Ureter (tissue), 1 donor: ENCODE results near the gene PIP4K2A. TPM values are rescaled to one million over a fixed set of nuclear protein-coding genes. Genes with fewer than 3 reads are reported as not detected.

Source experiments
- DNase-seq: peaks from one replicate; pipeline ENCODE4 v3.0.0-alpha.2; 2020; ENCODE audit warnings: low spot score
- total RNA-seq: library from RNA; stranded (reverse); gene quantifications from one replicate; pipeline ENCODE4 v1.2.4, GENCODE V29; 2023
- donor health status: DM: yes; HTN: yes; CAD: no.

PIP4K2A gene
- total RNA-seq, 1 donor from 2014 or later, result 36.9 TPM

DNA sequence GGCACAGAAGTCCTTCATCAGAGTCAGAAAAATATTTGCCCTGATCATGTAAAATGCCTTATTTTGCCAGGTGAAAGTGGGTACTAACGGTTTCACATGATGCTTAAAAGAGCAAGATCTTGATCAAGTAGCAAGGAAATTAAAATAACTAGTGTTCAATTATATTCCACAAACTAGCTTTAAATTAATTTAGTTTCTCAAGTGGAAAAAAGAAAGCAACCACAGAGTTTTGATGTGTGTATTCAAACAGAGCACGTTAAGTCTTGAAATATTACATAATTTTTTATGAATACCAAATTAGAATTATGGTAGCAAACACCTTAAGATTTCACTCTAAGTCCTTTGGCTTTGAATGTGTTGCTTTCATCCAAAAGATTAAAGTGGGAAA lies 47.3 kb downstream of the PIP4K2A start:
- no peak for DNase-seq

GRCh38 chr10:22666287-22667092 lies 47.9 kb downstream of the PIP4K2A start:
- DNase-seq, result no peak

DNA sequence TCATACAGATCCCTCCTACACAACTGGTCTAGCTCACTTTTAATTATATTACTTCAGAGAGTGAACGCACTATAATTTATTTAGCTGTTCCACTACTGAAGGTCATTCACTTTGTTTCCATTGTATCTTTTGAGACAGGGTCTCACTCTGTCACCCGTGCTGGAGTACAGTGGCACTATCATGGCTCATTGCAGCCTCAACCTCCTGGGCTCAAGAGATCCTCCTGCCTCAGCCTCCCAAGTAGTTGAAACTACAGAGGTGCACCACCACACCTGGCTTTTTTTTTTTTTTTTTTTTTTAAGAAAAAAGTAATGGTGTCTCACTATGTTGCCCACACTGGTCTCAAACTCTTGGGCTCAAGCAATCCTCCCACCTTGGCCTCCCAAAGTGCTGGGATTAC lies 49.0 kb downstream of the PIP4K2A start:
- no peak for DNase-seq

GRCh38 chr10:22662733-22663330 lies 51.5 kb downstream of the PIP4K2A start:
- no peak for DNase-seq

- no peak for DNase-seq
Measured at GRCh38 chr10:22659866-22660265, 54.5 kb downstream of the PIP4K2A start.

DNA sequence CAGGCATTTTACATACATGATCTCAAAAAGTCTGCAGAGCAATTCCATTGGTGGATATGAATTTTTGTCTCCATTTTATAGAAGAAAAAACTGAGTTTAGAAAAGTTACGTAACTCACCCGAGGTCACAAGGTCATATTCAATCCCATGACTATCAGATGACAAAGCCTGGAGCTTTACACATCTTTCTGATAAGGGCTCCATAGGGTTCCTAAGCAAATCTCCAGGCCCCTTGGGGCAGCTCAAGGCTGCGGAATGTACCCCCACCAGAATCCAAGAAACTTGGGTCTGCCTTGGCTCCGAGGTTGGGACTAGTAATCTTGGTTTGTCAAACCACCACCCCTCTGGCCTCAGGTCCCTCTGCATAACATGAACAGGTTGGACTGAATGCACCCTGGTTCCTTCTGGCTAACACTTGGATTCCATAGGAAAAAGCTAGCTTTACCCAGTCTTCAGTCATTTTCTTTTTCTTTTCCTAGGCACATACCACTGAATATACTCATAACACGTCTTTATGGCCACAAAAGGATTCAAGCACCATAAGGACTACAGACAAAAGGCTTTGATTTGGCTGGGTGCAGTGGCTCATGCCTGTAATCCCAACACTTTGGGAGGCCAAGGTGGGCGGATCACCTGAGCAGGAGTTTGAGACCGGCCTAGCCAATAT lies 55.5 kb downstream of the PIP4K2A start:
- no peak for DNase-seq

GRCh38 chr10:22657566-22658225 lies 56.7 kb downstream of the PIP4K2A start:
- DNase-seq, result no peak

DNA sequence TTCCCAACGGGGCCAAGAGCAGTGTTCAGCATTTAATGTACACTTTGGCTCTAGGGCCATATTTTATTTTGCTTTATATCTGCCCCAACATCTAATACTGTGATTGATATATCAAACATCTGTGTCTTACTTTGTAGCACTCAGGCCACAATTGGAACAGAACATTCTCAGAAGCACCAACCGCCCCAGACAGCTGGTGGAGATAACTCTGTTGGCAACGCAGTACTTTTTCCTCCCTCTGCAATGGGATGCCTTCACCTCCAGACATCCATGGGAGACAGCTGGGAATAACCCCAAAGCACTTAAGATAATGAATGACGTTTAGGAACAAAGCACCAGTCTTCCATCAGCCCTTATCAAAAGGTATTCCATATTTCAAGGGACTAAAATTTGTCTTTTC lies 57.4 kb downstream of the PIP4K2A start:
- no peak for DNase-seq

GRCh38 chr10:22656036-22656435 lies 58.3 kb downstream of the PIP4K2A start:
- no peak for DNase-seq

- no peak for DNase-seq
Measured at GRCh38 chr10:22655312-22655981, 58.9 kb downstream of the PIP4K2A start.

GRCh38 chr10:22652988-22653481 lies 61.3 kb downstream of the PIP4K2A start:
- DNase-seq, result no peak

- no peak for DNase-seq
Measured at GRCh38 chr10:22651276-22651980, 63.0 kb downstream of the PIP4K2A start.

DNA sequence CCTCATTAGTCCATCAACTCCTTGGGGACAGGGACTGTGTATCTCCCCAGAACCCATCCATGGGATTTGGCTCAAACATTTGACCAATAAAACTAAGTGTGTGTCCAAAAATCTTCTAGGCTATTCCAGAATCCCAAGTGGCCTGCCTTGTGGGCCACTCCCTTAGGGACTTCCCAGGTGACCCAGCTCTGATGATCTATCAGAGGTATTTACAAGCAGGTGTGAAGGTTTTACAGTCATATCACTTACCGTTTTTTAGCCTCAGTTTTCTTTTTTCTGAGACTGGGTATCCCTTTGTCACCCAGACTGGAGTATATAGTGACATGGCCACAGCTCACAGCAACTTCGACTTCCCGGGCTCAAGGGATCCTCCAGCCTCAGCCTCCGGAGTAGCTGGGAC lies 64.4 kb downstream of the PIP4K2A start:
- DNase-seq, result no peak

GRCh38 chr10:22649390-22649841 lies 65.0 kb downstream of the PIP4K2A start:
- no peak for DNase-seq

- no peak for DNase-seq
Measured at GRCh38 chr10:22648547-22648961, 65.8 kb downstream of the PIP4K2A start.

GRCh38 chr10:22647244-22647643 lies 67.1 kb downstream of the PIP4K2A start:
- no peak for DNase-seq

DNA sequence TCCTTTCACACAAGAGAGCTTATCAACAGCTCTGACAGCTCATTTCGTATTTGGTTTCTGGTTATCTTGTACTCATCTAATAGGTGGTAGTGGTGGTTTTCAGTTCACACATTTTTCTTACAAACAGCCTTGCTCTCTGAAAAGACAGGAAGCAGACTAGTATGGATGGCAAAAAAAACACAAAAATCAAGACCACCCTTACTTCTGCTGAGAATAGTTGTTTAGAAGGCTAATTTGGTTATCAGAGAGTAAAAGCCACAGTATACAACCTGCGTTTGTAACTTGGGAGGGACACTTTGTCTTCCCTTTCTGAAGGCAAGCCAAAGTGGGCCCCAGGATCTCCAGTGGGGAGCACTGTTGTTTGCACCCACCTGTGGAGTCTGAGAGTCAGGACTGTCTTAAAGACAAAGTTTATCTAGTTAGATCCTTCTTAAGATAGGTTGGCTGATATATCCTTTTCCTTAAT lies 68.0 kb downstream of the PIP4K2A start:
- no peak for DNase-seq

- no peak for DNase-seq
Measured at GRCh38 chr10:22644222-22644621, 70.2 kb downstream of the PIP4K2A start.

GRCh38 chr10:22643775-22644174 lies 70.6 kb downstream of the PIP4K2A start:
- no peak for DNase-seq

GRCh38 chr10:22643116-22643515 lies 71.3 kb downstream of the PIP4K2A start:
- DNase-seq, result no peak

DNA sequence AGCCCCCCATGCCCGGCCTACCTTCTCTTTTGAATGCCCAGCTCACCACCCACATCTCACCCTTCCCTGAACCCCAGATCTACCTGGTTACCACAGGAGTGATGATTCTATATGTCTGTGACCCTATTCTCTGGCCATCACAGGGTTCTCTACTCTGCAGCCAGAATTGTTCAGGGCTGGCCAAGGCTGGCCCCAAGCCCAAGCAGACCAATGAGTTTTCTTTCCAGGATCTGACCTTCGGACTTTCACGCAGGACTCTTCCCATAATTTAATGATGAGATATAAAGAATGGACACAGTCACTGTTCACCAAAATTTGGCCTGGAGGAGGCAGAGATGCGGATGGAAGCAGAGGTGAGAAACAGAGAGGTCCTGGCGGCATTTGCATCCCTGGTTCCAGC lies 72.6 kb downstream of the PIP4K2A start:
- DNase-seq, result no peak
